8988T (cell line): ENCODE data around the gene IDH3A.

ENCODE experiments used
- DNase-seq: peaks from one replicate; pipeline ENCODE4 v3.0.0; 2011

The IDH3A gene

GRCh38 chr15:78149068-78149804 lies at the start of gene IDH3A:
Gene IDH3A, plus strand, starts transcription at chr15:78149362. Its CDS starts 42 bp downstream, at chr15:78149404.
- peak; percentile 73 for DNase-seq

GRCh38 chr15:78100886-78101285 lies 48.3 kb upstream of the IDH3A start:
- DNase-seq, result no peak

GRCh38 chr15:78101423-78102105 lies 47.6 kb upstream of the IDH3A start:
- no peak for DNase-seq

GRCh38 chr15:78102211-78102610 lies 47.0 kb upstream of the IDH3A start:
- no peak for DNase-seq

GRCh38 chr15:78102741-78103140 lies 46.4 kb upstream of the IDH3A start:
- DNase-seq, result no peak

GRCh38 chr15:78103406-78104118 lies 45.6 kb upstream of the IDH3A start:
- DNase-seq, result no peak

GRCh38 chr15:78104119-78104479 lies 45.1 kb upstream of the IDH3A start:
- DNase-seq, result no peak

- no peak for DNase-seq
Measured at GRCh38 chr15:78104566-78105475, 44.3 kb upstream of the IDH3A start.

- no peak for DNase-seq
Measured at GRCh38 chr15:78105476-78106241, 43.5 kb upstream of the IDH3A start.

GRCh38 chr15:78107471-78107870 lies 41.7 kb upstream of the IDH3A start:
- no peak for DNase-seq

GRCh38 chr15:78108300-78109084 lies 40.7 kb upstream of the IDH3A start:
- peak; percentile 76 for DNase-seq

- no peak for DNase-seq
Measured at GRCh38 chr15:78109156-78109555, 40.0 kb upstream of the IDH3A start.

- no peak for DNase-seq
Measured at GRCh38 chr15:78110096-78110495, 39.1 kb upstream of the IDH3A start.

GRCh38 chr15:78110916-78111475 lies 38.2 kb upstream of the IDH3A start:
- DNase-seq, result no peak

- no peak for DNase-seq
Measured at GRCh38 chr15:78111788-78112187, 37.4 kb upstream of the IDH3A start.

- DNase-seq, result no peak
Measured at GRCh38 chr15:78112551-78112950, 36.6 kb upstream of the IDH3A start.

GRCh38 chr15:78120523-78120922 lies 28.6 kb upstream of the IDH3A start:
- no peak for DNase-seq

- DNase-seq, result no peak
Measured at GRCh38 chr15:78125267-78125666, 23.9 kb upstream of the IDH3A start.

GRCh38 chr15:78127882-78128281 lies 21.3 kb upstream of the IDH3A start:
- no peak for DNase-seq

- no peak for DNase-seq
Measured at GRCh38 chr15:78129077-78129750, 19.9 kb upstream of the IDH3A start.
